PC-9 (cell line): ENCODE data around the gene NAGPA. TPM values are rescaled to one million over a fixed set of nuclear protein-coding genes. Genes with fewer than 3 reads are reported as not detected.
A peak's percentile ranks its signal among the peaks of the same experiment; 100 is the strongest.

Experiments
- BruUV-seq: library from RNA; stranded (reverse); fragments of 400-500 nt; replicated peaks from 2 replicates; lab custom pipeline; 2021; lab: Mats Ljungman, UMichigan
- CTCF ChIA-PET: fragments of 300-600 bp; sonication (Branson Sonifier 250); formaldehyde crosslinking; loops from one replicate; lab custom pipeline; 2022; ENCODE audit warnings: antibody characterized with exemption; lab: Charles Lee
- POLR2A ChIA-PET: fragments of 300-600 bp; sonication (Branson Sonifier 250); formaldehyde crosslinking; loops from one replicate; lab custom pipeline; 2022; ENCODE audit warnings: antibody characterized with exemption; ENCODE audit not compliant: unreplicated experiment; lab: Charles Lee
- DNase-seq, 2 experiments: peaks; one replicate each; pipeline versions ENCODE4 v3.0.0 to v3.0.0-alpha.2; 2015 to 2022; ENCODE audit warnings: mixed read lengths in 1 of 2
- H2AFZ ChIP-seq: fragments of 200-600 bp; sonication (generic); 2 replicates; pipeline ENCODE4 v1.8.1; 2017; ENCODE audit warnings: antibody characterized with exemption
- H3F3A ChIP-seq: fragments of 200-600 bp; sonication (generic); 2 replicates; pipeline ENCODE4 v1.8.1; 2017; ENCODE audit warnings: antibody characterized with exemption, mild to moderate bottlenecking, low read depth; ENCODE audit not compliant: insufficient read depth
- H3K27ac ChIP-seq: fragments of 200-600 bp; sonication (generic); 2 replicates; pipeline ENCODE4 v1.6.1; 2016; ENCODE audit warnings: mixed run types
- H3K27me3 ChIP-seq: fragments of 200-600 bp; sonication (generic); 2 replicates; pipeline ENCODE4 v1.6.1; 2016; ENCODE audit warnings: low read depth, mixed run types; ENCODE audit not compliant: insufficient read depth
- H3K36me3 ChIP-seq: fragments of 200-600 bp; sonication (generic); 2 replicates; pipeline ENCODE4 v1.6.1; 2016; ENCODE audit warnings: low read depth, mixed run types
- H3K4me1 ChIP-seq: fragments of 200-600 bp; sonication (generic); replicated peaks from 2 replicates; pipeline ENCODE4 v1.6.1; 2016; ENCODE audit warnings: mixed run types; ENCODE audit not compliant: insufficient read depth
- H3K4me2 ChIP-seq: fragments of 200-600 bp; sonication (generic); 2 replicates; pipeline ENCODE4 v1.6.1; 2017; ENCODE audit warnings: mixed run types
- H3K4me3 ChIP-seq: fragments of 200-600 bp; sonication (generic); 2 replicates; pipeline ENCODE4 v1.6.1; 2016; ENCODE audit warnings: mixed run types
- H3K79me2 ChIP-seq: fragments of 200-600 bp; sonication (generic); 2 replicates; pipeline ENCODE4 v1.6.1; 2017; ENCODE audit warnings: low read depth, mixed run types
- H3K9me2 ChIP-seq: fragments of 200-600 bp; sonication (generic); 2 replicates; pipeline ENCODE4 v1.8.1; 2017; ENCODE audit warnings: mild to moderate bottlenecking; ENCODE audit not compliant: insufficient read depth
- H3K9me3 ChIP-seq: fragments of 200-600 bp; sonication (generic); 2 replicates; pipeline ENCODE4 v1.8.1; 2016; ENCODE audit warnings: low read depth; ENCODE audit not compliant: insufficient read depth
- H4K20me1 ChIP-seq: fragments of 200-600 bp; sonication (generic); 2 replicates; pipeline ENCODE4 v1.8.1; 2017; ENCODE audit not compliant: insufficient read depth
- EZH2 ChIP-seq: fragments of 200-600 bp; sonication (generic); IDR thresholded peaks from 2 replicates; pipeline ENCODE4 v1.8.0; 2017; ENCODE audit warnings: antibody characterized with exemption, low read depth
- intact Hi-C: fragments of 100-400 bp; cut with micrococcal nuclease; formaldehyde crosslinking; loops from one replicate; pipeline ENCODE4 v1.10.0; 2022; ENCODE audit not compliant: unreplicated experiment
- total RNA-seq: library from RNA; stranded (reverse); gene quantifications from 2 replicates; pipeline ENCODE4 v1.2.3, GENCODE V29; 2021
- TF ChIP-seq, protein P1 (sequence below): fragments of 200-600 bp; sonication (generic); conservative IDR thresholded peaks from 2 replicates; pipeline ENCODE4 v1.6.1; 2017; ENCODE audit warnings: mixed run types, antibody characterized with exemption, mild to moderate bottlenecking, moderate library complexity

Gene NAGPA
- total RNA-seq, 1 experiment from 2014 or later, result 20.6 TPM

DNA sequence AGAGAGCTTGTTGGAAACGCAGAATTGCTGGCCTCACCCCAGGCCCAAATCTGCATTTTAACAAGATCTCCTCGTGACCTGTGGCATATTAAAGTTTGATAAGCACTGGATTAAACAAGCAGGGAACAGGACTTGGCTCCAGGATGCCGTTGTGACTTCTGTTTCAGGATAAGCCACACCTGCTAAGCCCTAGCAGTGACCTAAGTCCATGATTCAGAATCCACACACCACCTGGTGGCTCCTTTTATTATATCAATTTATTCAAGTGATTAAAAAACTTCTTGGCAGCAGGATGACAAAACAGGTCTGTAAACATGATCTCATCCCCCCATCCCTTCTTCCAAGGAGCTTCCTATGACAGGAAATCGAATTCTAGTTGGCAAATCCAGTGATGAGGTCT lies 9.1 kb downstream of the NAGPA start:
- intact Hi-C loops, result loop anchor here (2.0 kb wide), 1 partner anchor 514 kb away; no protein-coding TSS in a partner anchor
- Histone ChIP-seq H3K4me1 (no peaks in the 10 kb centered on the region), H3K79me2 (no peaks in the 10 kb centered on the region), H3K27ac (no peak overlapping the region), H3K4me2 (no peak overlapping the region), H3K9me2 (no peaks in the 10 kb centered on the region), H3K36me3 (no peaks in the 10 kb centered on the region), H4K20me1 (no peaks in the 10 kb centered on the region), H3K4me3 (no peak overlapping the region), H2AFZ (no peak overlapping the region), H3F3A (no peaks in the 10 kb centered on the region), H3K9me3 (no peaks in the 10 kb centered on the region), H3K27me3 (no peaks in the 10 kb centered on the region)
- no TSS peak for BruUV-seq
- TF ChIP-seq EZH2, result no peak
- TF ChIP-seq, protein P1, sequence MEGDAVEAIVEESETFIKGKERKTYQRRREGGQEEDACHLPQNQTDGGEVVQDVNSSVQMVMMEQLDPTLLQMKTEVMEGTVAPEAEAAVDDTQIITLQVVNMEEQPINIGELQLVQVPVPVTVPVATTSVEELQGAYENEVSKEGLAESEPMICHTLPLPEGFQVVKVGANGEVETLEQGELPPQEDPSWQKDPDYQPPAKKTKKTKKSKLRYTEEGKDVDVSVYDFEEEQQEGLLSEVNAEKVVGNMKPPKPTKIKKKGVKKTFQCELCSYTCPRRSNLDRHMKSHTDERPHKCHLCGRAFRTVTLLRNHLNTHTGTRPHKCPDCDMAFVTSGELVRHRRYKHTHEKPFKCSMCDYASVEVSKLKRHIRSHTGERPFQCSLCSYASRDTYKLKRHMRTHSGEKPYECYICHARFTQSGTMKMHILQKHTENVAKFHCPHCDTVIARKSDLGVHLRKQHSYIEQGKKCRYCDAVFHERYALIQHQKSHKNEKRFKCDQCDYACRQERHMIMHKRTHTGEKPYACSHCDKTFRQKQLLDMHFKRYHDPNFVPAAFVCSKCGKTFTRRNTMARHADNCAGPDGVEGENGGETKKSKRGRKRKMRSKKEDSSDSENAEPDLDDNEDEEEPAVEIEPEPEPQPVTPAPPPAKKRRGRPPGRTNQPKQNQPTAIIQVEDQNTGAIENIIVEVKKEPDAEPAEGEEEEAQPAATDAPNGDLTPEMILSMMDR, result peak; percentile 56
- CTCF ChIA-PET, result no interaction called here
- peak; percentile 29 to 51 for DNase-seq
- POLR2A ChIA-PET, result no interaction called here

DNA sequence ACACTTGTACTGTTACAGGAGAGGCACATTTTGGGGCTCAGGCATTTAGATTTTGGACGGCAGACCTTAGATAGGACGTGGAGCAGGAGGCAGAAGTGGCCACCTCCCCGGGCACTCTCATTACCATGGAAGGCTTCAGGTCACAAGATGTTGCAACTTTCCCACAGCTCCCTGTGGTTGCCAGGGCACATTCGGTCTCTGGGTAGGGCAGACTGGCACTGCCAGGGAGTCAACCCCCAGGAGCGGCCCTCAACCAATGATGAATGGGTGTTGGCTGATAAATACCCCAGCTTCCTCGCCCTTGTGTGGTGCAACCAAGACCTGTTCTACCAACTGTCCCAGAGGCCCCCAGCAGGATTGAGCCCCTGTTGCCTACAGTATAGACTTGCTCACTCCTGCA lies 11.2 kb downstream of the NAGPA start:
- H3K9me2 ChIP-seq, result no peaks in the 10 kb centered on the region
- TF ChIP-seq, protein P1, result no peak
- no peak for TF ChIP-seq EZH2
- no peaks in the 10 kb centered on the region for H3K9me3 ChIP-seq
- BruUV-seq, result no TSS peak
- H3K27ac ChIP-seq, result no peak overlapping the region
- peaks cover 14% of the 10 kb centered on the region; the same call in 1 of the 2 replicates for H3K27me3 ChIP-seq
- CTCF ChIA-PET, result no interaction called here
- no peaks in the 10 kb centered on the region for H3K79me2 ChIP-seq
- H3K4me2 ChIP-seq, result no peak overlapping the region
- POLR2A ChIA-PET, result no interaction called here
- 0 out of 2 replicates have a peak, but pooled peaks cover 5% of the 10 kb centered on the region for H3F3A ChIP-seq
- no peak overlapping the region for H2AFZ ChIP-seq
- no peaks in the 10 kb centered on the region for H4K20me1 ChIP-seq
- peak; percentile 24 to 61 for DNase-seq
- H3K4me3 ChIP-seq, result no peak overlapping the region
- H3K36me3 ChIP-seq, result no peaks in the 10 kb centered on the region
- H3K4me1 ChIP-seq, result no peaks in the 10 kb centered on the region
- intact Hi-C loops, result no loop called here

DNA sequence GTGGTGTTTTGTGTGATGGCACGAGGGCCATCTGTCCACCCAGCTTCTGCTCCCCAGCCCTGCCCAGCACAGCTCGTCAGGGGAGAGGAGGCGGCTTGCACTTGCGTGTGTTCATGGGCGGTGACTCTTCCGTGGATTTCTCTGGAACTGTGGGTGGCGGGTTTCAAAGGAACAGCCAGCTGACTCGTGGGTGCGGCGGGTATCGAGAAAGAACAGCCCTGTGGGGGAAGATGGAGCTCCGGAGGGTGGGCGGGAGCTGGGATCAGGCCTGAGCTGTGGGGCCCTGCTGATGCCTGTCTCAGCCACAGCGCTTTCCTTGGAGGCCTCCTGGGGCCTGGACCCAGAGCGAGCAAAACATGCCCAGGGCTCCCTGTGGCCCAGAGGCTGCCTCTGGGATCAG lies 13.2 kb downstream of the NAGPA start:
- TF ChIP-seq, protein P1, result no peak
- no peak for TF ChIP-seq EZH2
- H3K9me2 ChIP-seq, result no peaks in the 10 kb centered on the region
- no peak overlapping the region for H3K27ac ChIP-seq
- H2AFZ ChIP-seq, result no peak overlapping the region
- no peaks in the 10 kb centered on the region for H3K4me1 ChIP-seq
- BruUV-seq, result no TSS peak
- H3K36me3 ChIP-seq, result no peaks in the 10 kb centered on the region
- H3K4me2 ChIP-seq, result no peak overlapping the region
- DNase-seq, result no peak
- POLR2A ChIA-PET, result no interaction called here
- no peaks in the 10 kb centered on the region for H4K20me1 ChIP-seq
- no peaks in the 10 kb centered on the region for H3K79me2 ChIP-seq
- CTCF ChIA-PET, result interaction anchor here (0.5 kb wide), 1 partner anchor 18 kb away, joined by 5 read pairs; no protein-coding TSS in a partner anchor
- intact Hi-C loops, result no loop called here
- H3K9me3 ChIP-seq, result no peaks in the 10 kb centered on the region
- no peak overlapping the region for H3K4me3 ChIP-seq
- 0 out of 2 replicates have a peak, but pooled peaks cover 5% of the 10 kb centered on the region for H3F3A ChIP-seq
- peaks cover 34% of the 10 kb centered on the region for H3K27me3 ChIP-seq
